Endothelial cell of umbilical vein (primary cell): ENCODE measurements around the gene MYORG.

Experiments
- JUN ChIP-seq: IDR thresholded peaks from 2 replicates; pipeline ENCODE4 v1.6.1; 2011; ENCODE audit warnings: borderline replicate concordance, low read depth; ENCODE audit not compliant: insufficient read length, insufficient read depth
- POLR2A ChIP-seq: IDR thresholded peaks from 2 replicates; pipeline ENCODE4 v1.6.1; 2012; ENCODE audit warnings: low read depth, mild to moderate bottlenecking, control low read depth, low read length
- TF ChIP-seq, protein P1 (sequence below), 2 donors: IDR thresholded peaks; 1 replicate in 1 of 2; 2 replicates in 1 of 2; pipeline ENCODE4 v1.5.1; 2011; ENCODE audit warnings: low read length in 2 of 2, mild to moderate bottlenecking in 2 of 2, moderate library complexity in 2 of 2, control low read depth in 1 of 2, inconsistent platforms in 1 of 2, low read depth in 1 of 2; ENCODE audit not compliant: insufficient read depth in 1 of 2; ENCODE audit errors: extremely low read depth in 1 of 2

DNA sequence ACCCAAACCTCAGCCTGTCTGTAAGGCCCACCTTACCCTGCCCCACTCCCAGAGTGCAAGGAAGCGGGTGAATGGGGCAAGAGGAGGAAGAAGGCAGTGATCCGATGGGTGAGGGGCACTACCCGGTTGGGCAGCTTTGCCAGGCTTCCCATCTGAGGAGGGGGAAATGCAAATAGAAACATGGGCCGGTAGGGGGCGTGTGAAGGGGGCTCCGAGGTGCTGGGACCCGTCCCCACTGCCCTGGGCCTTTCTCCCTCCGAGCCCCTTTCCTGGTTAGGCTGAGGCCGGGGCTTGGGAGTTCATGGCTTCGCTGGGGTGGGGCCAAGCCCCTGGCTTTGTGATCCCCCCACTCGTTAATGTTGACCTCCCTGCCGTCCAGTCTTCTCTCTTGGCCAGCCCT lies 23.6 kb upstream of the MYORG start:
- TF ChIP-seq, protein P1, sequence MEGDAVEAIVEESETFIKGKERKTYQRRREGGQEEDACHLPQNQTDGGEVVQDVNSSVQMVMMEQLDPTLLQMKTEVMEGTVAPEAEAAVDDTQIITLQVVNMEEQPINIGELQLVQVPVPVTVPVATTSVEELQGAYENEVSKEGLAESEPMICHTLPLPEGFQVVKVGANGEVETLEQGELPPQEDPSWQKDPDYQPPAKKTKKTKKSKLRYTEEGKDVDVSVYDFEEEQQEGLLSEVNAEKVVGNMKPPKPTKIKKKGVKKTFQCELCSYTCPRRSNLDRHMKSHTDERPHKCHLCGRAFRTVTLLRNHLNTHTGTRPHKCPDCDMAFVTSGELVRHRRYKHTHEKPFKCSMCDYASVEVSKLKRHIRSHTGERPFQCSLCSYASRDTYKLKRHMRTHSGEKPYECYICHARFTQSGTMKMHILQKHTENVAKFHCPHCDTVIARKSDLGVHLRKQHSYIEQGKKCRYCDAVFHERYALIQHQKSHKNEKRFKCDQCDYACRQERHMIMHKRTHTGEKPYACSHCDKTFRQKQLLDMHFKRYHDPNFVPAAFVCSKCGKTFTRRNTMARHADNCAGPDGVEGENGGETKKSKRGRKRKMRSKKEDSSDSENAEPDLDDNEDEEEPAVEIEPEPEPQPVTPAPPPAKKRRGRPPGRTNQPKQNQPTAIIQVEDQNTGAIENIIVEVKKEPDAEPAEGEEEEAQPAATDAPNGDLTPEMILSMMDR (IDR thresholded peaks at IDR 0.05; ENCODE audit: extremely low read depth in 1 of 2, insufficient read depth in 1 of 2, low read depth in 1 of 2, low read length in 2 of 2), result no peak
- TF ChIP-seq JUN (no peak), POLR2A (no peak)
